Measurements from ENCODE around the gene SAG.
A peak's percentile ranks its signal among the peaks of the same experiment; 100 is the strongest.

SAG gene

GRCh38 chr2:233389601-233390125 is 82.0 kb downstream of the SAG start:
- peaks cover 27% of the 10 kb centered on the region for H3K36me3 Mint-ChIP-seq (ENCODE audit: low read depth)
- H3K4me3 Mint-ChIP-seq: no peak overlapping the region
- no peaks in the 10 kb centered on the region for H3K9me3 Mint-ChIP-seq
- H3K4me1 Mint-ChIP-seq: peaks cover 59% of the 10 kb centered on the region
- peak overlapping the region; percentile 69 to 89 (median 81) for H3K27ac Mint-ChIP-seq
- TF ChIP-seq CTCF (IDR thresholded peaks at IDR 0.05; ENCODE audit: unreplicated experiment in 3 of 3): no peak
- no peaks in the 10 kb centered on the region for H3K27me3 Mint-ChIP-seq (ENCODE audit: low read depth)

DNA sequence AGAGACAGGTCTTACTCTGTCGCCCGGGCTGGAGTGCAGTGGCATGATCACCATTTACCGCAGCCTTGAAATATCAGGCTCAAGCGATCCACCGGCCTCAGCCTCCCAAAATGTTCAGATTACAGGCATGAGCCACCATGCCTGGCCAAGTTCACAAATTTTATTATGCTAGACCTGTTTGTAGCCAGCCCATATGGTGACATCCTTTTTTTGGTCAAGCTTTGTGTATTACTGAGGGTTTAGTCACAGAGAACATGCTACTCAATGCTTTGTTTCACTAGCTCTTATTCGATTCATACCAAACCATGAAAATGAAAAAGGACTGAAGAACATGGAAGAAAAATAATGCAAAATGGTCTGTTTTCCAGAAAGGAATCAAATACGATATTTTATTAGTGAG is 88.1 kb downstream of the SAG start:
- TF ChIP-seq CTCF (IDR thresholded peaks at IDR 0.05; ENCODE audit: unreplicated experiment in 3 of 3): no peak
- no peaks in the 10 kb centered on the region for H3K9me3 Mint-ChIP-seq
- no peak overlapping the region for H3K27ac Mint-ChIP-seq
- H3K4me1 Mint-ChIP-seq: peaks cover 5% of the 10 kb centered on the region
- H3K27me3 Mint-ChIP-seq (ENCODE audit: low read depth): no peaks in the 10 kb centered on the region
- H3K36me3 Mint-ChIP-seq (ENCODE audit: low read depth): peaks cover 49% of the 10 kb centered on the region
- H3K4me3 Mint-ChIP-seq: no peak overlapping the region

Measured in nephron (organoid).